Measurements from ENCODE around the gene SARDH. TPM values are rescaled to one million over a fixed set of nuclear protein-coding genes. Genes with fewer than 3 reads are reported as not detected.

SARDH gene
- polyA plus RNA-seq, 1 donor (not counting 4 experiments of a cell fraction or from before 2014, with no cell fraction given) = 0.03 TPM

- no peaks in the 10 kb centered on the region for H3K4me1 ChIP-seq (ENCODE audit: control insufficient read depth, extremely low read depth, insufficient read depth, low read length)
- H3K9me1 ChIP-seq (ENCODE audit: control insufficient read depth, extremely low read depth, insufficient read depth, low read length) = no peaks in the 10 kb centered on the region
- peaks cover 49% of the 10 kb centered on the region for H3K27me3 ChIP-seq (ENCODE audit: control insufficient read depth, extremely low read depth, insufficient read depth, low read length)
- H3K27ac ChIP-seq (ENCODE audit: control insufficient read depth, insufficient read depth, low read length) = no peak overlapping the region
- DNase-seq (ENCODE audit: low read depth, low spot score) (no peak), FAIRE-seq (no peak)
- H3K36me3 ChIP-seq (ENCODE audit: control insufficient read depth in 2 of 2, extremely low read depth in 1 of 2, insufficient read depth in 2 of 2, low read length in 2 of 2) = no peaks in the 10 kb centered on the region
- no peak overlapping the region for H2AFZ ChIP-seq (ENCODE audit: control insufficient read depth, low read length)
- H3K4me2 ChIP-seq (ENCODE audit: control insufficient read depth, extremely low read depth, insufficient read depth, low read depth, low read length) = no peak overlapping the region
- H4K20me1 ChIP-seq (ENCODE audit: control insufficient read depth, extremely low read depth, insufficient read depth, low read length) = no peaks in the 10 kb centered on the region
- no peak overlapping the region for H3K9ac ChIP-seq (ENCODE audit: control insufficient read depth, extremely low read depth, insufficient read depth, low read length)
- no peaks in the 10 kb centered on the region for H3K9me3 ChIP-seq (ENCODE audit: control insufficient read depth, low read depth, low read length)
- TF ChIP-seq EZH2 (IDR thresholded peaks at IDR 0.05; ENCODE audit: low read length) (no peak), CTCF (optimal IDR thresholded peaks at IDR 0.05 in 1 of 3, IDR thresholded peaks at IDR 0.05 in 1 of 3, conservative IDR thresholded peaks at IDR 0.05 in 1 of 3; ENCODE audit: extremely low read depth in 1 of 3, insufficient read depth in 2 of 3, low read length in 3 of 3) (no peak)
- dilution Hi-C loops (cut with MboI; ENCODE audit: extremely low pct_ligation_motif_present, low sequenced_read_pairs) = no loop called here
- no peaks in the 10 kb centered on the region for H3K79me2 ChIP-seq (ENCODE audit: control insufficient read depth, insufficient read depth, low read length)
- H3K4me3 ChIP-seq (ENCODE audit: control insufficient read depth in 2 of 3, extremely low read depth in 1 of 3, insufficient read depth in 2 of 3, low read depth in 1 of 3, low read length in 3 of 3) = no peak overlapping the region
Observed at GRCh38 chr9:133699546-133699945, 38.6 kb downstream of the SARDH start.

- Histone ChIP-seq H3K27me3 (ENCODE audit: control insufficient read depth, extremely low read depth, insufficient read depth, low read length) (peaks cover 15% of the 10 kb centered on the region), H3K4me3 (ENCODE audit: control insufficient read depth in 2 of 3, extremely low read depth in 1 of 3, insufficient read depth in 2 of 3, low read depth in 1 of 3, low read length in 3 of 3) (no peak overlapping the region), H2AFZ (ENCODE audit: control insufficient read depth, low read length) (no peak overlapping the region), H3K4me2 (ENCODE audit: control insufficient read depth, extremely low read depth, insufficient read depth, low read depth, low read length) (no peak overlapping the region), H3K9me1 (ENCODE audit: control insufficient read depth, extremely low read depth, insufficient read depth, low read length) (no peaks in the 10 kb centered on the region), H3K9me3 (ENCODE audit: control insufficient read depth, low read depth, low read length) (no peaks in the 10 kb centered on the region), H3K4me1 (ENCODE audit: control insufficient read depth, extremely low read depth, insufficient read depth, low read length) (no peaks in the 10 kb centered on the region), H3K27ac (ENCODE audit: control insufficient read depth, insufficient read depth, low read length) (no peak overlapping the region), H4K20me1 (ENCODE audit: control insufficient read depth, extremely low read depth, insufficient read depth, low read length) (no peaks in the 10 kb centered on the region), H3K79me2 (ENCODE audit: control insufficient read depth, insufficient read depth, low read length) (no peaks in the 10 kb centered on the region), H3K9ac (ENCODE audit: control insufficient read depth, extremely low read depth, insufficient read depth, low read length) (no peak overlapping the region), H3K36me3 (ENCODE audit: control insufficient read depth in 2 of 2, extremely low read depth in 1 of 2, insufficient read depth in 2 of 2, low read length in 2 of 2) (no peaks in the 10 kb centered on the region)
- dilution Hi-C loops (cut with MboI; ENCODE audit: extremely low pct_ligation_motif_present, low sequenced_read_pairs) = no loop called here
- no peak for FAIRE-seq
- DNase-seq (ENCODE audit: low read depth, low spot score) = no peak
- TF ChIP-seq CTCF (optimal IDR thresholded peaks at IDR 0.05 in 1 of 3, IDR thresholded peaks at IDR 0.05 in 1 of 3, conservative IDR thresholded peaks at IDR 0.05 in 1 of 3; ENCODE audit: extremely low read depth in 1 of 3, insufficient read depth in 2 of 3, low read length in 3 of 3) = no peak
- no peak for TF ChIP-seq EZH2 (IDR thresholded peaks at IDR 0.05; ENCODE audit: low read length)
Observed at GRCh38 chr9:133696071-133696472, 42.1 kb downstream of the SARDH start.

Measured in keratinocyte (primary cell).